Activated T-helper 1 cell treated with anti-CD3 and anti-CD28 coated beads, Interleukin-12 subunit alpha, Interleukin-12 subunit beta, Interleukin-2, Interleukin-4 antibody, amounts not matched to agents 30 ng/mL and 10 ng/mL and 1 ng/mL, durations not matched to agents 14 hours and 24 hours and 36 hours (primary cell): ENCODE results near the gene SPTBN4. TPM values are rescaled to one million over a fixed set of nuclear protein-coding genes. Genes with fewer than 3 reads are reported as not detected.
A peak's percentile ranks its signal among the peaks of the same experiment; 100 is the strongest.

Experiments
- DNase-seq: peaks from one replicate; pipeline ENCODE4 v3.0.0; 2021; ENCODE audit warnings: low spot score
- H3K27ac Mint-ChIP-seq: one replicate; pipeline ENCODE4 v1.8.0; 2021; ENCODE audit warnings: mild to moderate bottlenecking, mixed read lengths
- H3K27me3 Mint-ChIP-seq: one replicate; pipeline ENCODE4 v1.8.0; 2022; ENCODE audit warnings: mild to moderate bottlenecking, moderate library complexity, mixed read lengths; ENCODE audit not compliant: insufficient read depth
- H3K36me3 Mint-ChIP-seq: one replicate; pipeline ENCODE4 v1.8.0; 2021; ENCODE audit warnings: low read depth, mixed read lengths
- H3K4me1 Mint-ChIP-seq: one replicate; pipeline ENCODE4 v1.8.0; 2021; ENCODE audit warnings: low read depth, mixed read lengths
- H3K4me3 Mint-ChIP-seq: one replicate; pipeline ENCODE4 v1.8.0; 2021; ENCODE audit warnings: mild to moderate bottlenecking, moderate library complexity, mixed read lengths
- H3K9me3 Mint-ChIP-seq: one replicate; pipeline ENCODE4 v1.8.0; 2021; ENCODE audit warnings: mixed read lengths
- intact Hi-C: fragments of 100-400 bp; cut with micrococcal nuclease; formaldehyde crosslinking; loops from one replicate; pipeline ENCODE4 v1.15.1; 2024
- total RNA-seq: library from RNA; stranded (reverse); gene quantifications from 2 replicates; pipeline ENCODE4 v1.2.3, GENCODE V29; 2022

SPTBN4 gene
- total RNA-seq, 1 donor from 2014 or later, result 0.21 TPM

DNA sequence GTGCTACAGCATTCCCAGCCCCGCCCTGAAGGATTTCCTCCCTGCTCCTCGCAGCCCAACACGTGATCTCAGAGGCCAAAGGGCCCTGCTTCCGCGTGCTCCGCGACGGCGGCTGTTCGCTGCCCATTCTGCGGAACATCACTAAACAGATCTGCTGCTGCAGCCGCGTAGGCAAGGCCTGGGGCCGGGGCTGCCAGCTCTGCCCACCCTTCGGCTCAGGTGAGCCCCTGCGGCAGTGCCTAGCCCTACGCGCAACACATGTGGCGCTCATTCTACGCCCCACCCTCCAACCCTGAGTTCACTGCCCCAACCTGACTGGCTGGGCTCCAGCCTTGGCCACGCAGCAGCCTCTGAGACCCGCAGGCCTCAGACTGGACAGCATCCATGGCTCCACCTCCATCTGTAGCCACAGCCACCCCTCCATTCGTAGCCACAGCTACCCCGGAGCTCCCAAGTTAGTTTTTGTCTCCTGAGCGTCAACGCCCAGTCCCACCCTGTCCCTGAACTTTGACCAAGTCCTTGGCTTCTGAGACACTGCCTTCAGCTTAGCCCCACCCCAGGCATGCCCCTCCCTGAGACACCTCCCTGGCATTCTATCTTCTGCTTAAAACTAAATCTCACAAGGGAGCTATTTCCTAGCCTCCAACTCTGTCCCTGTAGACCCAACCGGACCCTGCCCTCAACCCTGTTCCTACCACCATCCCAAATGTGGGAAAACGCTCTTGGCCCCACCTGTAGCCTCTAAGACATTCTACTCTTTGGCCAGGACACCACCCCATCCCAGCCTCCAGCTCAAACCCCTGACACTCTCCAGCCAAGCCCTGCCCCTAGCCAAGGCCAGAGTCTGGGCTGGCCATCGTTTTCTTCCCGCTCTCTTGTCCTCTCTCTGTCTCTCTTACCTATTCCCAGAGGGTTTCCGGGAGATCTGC lies 140.8 kb downstream of the SPTBN4 start:
- Mint-ChIP-seq H3K27me3 (no peaks in the 10 kb centered on the region), H3K9me3 (no peaks in the 10 kb centered on the region), H3K4me1 (peaks cover 59% of the 10 kb centered on the region), H3K36me3 (no peaks in the 10 kb centered on the region), H3K27ac (peak overlapping the region; percentile 38), H3K4me3 (peak overlapping the region; percentile 87)
- no peak for DNase-seq
- intact Hi-C loops, result loop anchor here (10.0 kb wide), 1 partner anchor 463 kb away; no protein-coding TSS in a partner anchor

DNA sequence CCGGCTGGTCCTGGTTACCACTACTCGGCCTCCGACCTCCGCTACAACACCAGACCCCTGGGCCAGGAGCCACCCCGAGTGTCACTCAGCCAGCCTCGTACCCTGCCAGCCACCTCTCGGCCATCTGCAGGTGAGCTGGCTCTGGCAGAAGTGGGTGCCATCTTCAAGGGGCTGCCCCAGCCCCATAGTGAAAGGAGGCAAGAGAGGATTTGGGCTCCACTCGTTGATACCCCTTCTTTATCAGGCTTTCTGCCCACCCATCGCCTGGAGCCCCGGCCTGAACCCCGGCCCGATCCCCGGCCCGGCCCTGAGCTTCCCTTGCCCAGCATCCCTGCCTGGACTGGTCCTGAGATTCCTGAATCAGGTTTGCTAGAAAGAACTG lies 141.4 kb downstream of the SPTBN4 start:
- intact Hi-C loops, result loop anchor here (10.0 kb wide), 1 partner anchor 463 kb away; no protein-coding TSS in a partner anchor
- H3K4me1 Mint-ChIP-seq, result peaks cover 56% of the 10 kb centered on the region
- H3K27me3 Mint-ChIP-seq, result no peaks in the 10 kb centered on the region
- H3K27ac Mint-ChIP-seq, result peak overlapping the region; percentile 38
- H3K9me3 Mint-ChIP-seq, result no peaks in the 10 kb centered on the region
- peak overlapping the region; percentile 87 for H3K4me3 Mint-ChIP-seq
- H3K36me3 Mint-ChIP-seq, result no peaks in the 10 kb centered on the region
- no peak for DNase-seq

DNA sequence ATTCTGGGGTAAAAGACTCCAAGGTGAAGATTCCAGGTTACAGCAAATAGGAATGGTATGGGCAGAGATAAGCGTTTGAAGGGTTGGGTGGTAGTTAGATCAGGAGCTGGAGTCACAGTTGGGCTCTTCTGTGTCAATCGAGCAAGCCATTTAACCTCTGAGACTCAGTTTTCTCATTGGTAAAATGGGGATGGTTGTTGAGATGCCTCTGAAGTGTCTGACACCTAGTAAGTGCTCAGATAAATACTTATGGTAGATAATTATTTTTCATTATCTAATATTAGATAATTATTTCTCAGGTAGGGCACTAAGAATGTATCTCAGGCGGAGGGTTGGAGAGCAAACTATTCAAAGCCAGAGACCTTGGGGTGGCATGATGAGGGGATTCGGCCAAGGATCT lies 142.2 kb downstream of the SPTBN4 start:
- peak overlapping the region; percentile 81 for H3K4me3 Mint-ChIP-seq
- H3K36me3 Mint-ChIP-seq, result no peaks in the 10 kb centered on the region
- peaks cover 49% of the 10 kb centered on the region for H3K4me1 Mint-ChIP-seq
- intact Hi-C loops, result loop anchor here (10.0 kb wide), 1 partner anchor 464 kb away; no protein-coding TSS in a partner anchor
- peak overlapping the region; percentile 86 for H3K27ac Mint-ChIP-seq
- DNase-seq, result no peak
- no peaks in the 10 kb centered on the region for H3K27me3 Mint-ChIP-seq
- H3K9me3 Mint-ChIP-seq, result no peaks in the 10 kb centered on the region

DNA sequence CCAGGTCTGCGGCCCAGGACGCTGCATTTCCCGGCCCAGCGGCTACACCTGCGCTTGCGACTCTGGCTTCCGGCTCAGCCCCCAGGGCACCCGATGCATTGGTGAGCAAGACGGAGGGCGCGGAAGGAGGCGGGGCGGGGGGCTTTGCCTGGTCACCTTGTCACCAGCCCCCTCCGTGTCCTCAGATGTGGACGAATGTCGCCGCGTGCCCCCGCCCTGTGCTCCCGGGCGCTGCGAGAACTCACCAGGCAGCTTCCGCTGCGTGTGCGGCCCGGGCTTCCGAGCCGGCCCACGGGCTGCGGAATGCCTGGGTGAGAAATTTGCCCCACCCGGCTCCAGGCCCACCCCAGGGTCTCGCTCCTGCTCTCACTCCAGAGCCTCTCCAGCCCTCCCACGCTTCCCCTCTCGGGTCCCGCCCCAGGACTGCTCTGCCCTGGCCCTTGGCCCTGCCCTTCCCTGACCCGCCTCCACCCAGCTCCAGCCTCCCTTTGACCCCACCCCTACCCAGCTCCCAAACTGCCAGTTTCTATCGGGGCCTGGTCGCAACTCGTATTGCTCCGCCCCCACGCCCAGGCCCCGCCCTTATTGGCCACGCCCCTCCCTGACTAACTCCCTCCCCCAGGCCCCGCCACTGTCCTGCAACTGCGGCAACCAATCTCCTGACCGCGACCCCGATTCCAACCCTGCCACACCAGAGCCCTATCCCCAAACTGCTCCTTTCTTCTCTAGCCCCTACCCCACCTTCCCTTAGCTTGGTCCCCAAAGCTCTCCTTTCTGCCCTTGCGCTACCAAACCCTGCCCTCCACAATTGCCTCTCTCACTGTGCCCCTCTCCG lies 143.0 kb downstream of the SPTBN4 start:
- H3K36me3 Mint-ChIP-seq, result peaks cover 1% of the 10 kb centered on the region
- peak overlapping the region; percentile 86 for H3K27ac Mint-ChIP-seq
- H3K4me1 Mint-ChIP-seq, result peaks cover 44% of the 10 kb centered on the region
- no peaks in the 10 kb centered on the region for H3K27me3 Mint-ChIP-seq
- no peaks in the 10 kb centered on the region for H3K9me3 Mint-ChIP-seq
- intact Hi-C loops, result loop anchor here (5.0 to 10.0 kb wide), 4 partner anchors 322 to 935 kb away; partner anchors contain the start of genes AKT2 and HNRNPUL1
- H3K4me3 Mint-ChIP-seq, result peak overlapping the region; percentile 81
- peak; percentile 86 for DNase-seq

DNA sequence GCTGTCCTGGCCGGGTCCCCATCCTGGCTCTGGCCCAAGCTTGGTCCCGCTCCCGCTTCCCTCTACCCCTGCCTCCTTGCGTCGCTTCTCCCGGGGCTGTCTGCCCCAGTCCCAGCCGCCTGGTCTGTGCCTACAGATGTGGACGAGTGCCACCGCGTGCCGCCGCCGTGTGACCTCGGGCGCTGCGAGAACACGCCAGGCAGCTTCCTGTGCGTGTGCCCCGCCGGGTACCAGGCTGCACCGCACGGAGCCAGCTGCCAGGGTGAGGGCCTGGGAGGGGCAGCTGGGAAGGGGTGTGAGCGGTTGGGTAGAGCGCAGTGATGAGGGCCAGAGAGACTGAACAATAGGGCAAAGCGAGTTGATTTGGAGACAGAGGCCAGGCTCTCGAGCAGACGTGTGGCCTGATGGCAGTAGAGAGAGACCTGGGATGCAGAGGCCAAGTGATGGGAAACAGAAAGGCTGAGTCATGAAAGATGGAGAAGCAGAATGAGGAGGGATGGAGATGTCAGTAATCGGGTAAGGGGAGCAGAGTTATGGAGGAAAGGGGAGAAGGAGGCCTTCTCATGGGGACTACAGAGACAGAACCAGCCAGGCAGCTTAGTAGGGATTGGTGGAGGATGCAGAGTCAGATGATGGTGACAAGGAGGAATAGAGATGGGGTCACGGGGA lies 143.7 kb downstream of the SPTBN4 start:
- H3K27me3 Mint-ChIP-seq, result no peaks in the 10 kb centered on the region
- peak overlapping the region; percentile 81 for H3K4me3 Mint-ChIP-seq

DNA sequence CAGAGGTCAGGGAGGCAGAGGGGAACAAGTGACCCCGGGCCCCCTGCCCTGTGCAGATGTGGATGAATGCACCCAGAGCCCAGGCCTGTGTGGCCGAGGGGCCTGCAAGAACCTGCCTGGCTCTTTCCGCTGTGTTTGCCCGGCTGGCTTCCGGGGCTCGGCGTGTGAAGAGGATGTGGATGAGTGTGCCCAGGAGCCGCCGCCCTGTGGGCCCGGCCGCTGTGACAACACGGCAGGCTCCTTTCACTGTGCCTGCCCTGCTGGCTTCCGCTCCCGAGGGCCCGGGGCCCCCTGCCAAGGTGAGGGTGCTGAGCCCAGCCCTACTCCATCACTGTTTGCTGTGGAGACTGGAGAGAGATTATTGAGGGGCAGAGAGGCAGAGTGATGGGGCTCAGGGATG lies 144.3 kb downstream of the SPTBN4 start:
- Mint-ChIP-seq H3K9me3 (no peaks in the 10 kb centered on the region), H3K4me1 (peaks cover 47% of the 10 kb centered on the region), H3K36me3 (peaks cover 7% of the 10 kb centered on the region), H3K27ac (peak overlapping the region; percentile 52), H3K27me3 (no peaks in the 10 kb centered on the region), H3K4me3 (peak overlapping the region; percentile 81)
- intact Hi-C loops, result loop anchor here (5.0 to 10.0 kb wide), 3 partner anchors 324 to 934 kb away; partner anchors contain the start of genes AKT2 and HNRNPUL1
- no peak for DNase-seq

More for the DNA sequence above, 143.7 kb downstream of the SPTBN4 start:
- Mint-ChIP-seq H3K36me3 (peaks cover 2% of the 10 kb centered on the region), H3K4me1 (peaks cover 46% of the 10 kb centered on the region), H3K27ac (peak overlapping the region; percentile 86), H3K9me3 (no peaks in the 10 kb centered on the region)
- DNase-seq, result no peak
- intact Hi-C loops, result loop anchor here (5.0 to 10.0 kb wide), 3 partner anchors 323 to 934 kb away; partner anchors contain the start of genes AKT2 and HNRNPUL1

DNA sequence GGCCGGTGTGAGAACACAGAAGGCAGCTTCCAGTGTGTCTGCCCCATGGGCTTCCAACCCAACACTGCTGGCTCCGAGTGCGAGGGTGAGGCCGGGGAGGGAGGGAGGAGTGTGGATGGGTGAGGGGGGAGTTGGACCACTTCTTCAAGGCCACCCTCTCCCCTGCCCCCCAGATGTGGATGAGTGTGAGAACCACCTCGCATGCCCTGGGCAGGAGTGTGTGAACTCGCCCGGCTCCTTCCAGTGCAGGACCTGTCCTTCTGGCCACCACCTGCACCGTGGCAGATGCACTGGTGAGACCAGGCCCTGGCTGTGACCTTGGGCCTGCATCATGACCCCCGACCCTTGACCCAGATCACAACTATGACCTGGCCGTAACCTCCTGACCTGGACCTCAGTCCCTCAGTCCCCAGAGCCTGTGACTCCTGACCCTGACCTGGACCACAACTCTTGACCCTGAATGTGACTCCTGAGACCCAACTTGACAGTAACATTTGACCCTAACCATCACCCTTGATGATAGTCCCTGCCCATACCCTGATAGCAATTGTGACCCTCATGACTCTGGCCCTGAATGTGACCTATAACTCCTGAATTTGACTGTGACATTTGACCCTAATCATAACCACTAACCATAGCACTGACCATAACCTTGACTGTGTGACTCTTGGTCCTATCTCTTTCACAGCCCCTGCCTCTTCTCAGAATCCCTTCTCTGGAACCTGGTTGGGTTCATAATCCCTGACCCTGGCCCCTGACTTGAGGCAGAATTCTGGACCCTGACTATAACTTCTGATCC lies 145.3 kb downstream of the SPTBN4 start:
- H3K36me3 Mint-ChIP-seq, result peaks cover 10% of the 10 kb centered on the region
- no peak overlapping the region for H3K27ac Mint-ChIP-seq

DNA sequence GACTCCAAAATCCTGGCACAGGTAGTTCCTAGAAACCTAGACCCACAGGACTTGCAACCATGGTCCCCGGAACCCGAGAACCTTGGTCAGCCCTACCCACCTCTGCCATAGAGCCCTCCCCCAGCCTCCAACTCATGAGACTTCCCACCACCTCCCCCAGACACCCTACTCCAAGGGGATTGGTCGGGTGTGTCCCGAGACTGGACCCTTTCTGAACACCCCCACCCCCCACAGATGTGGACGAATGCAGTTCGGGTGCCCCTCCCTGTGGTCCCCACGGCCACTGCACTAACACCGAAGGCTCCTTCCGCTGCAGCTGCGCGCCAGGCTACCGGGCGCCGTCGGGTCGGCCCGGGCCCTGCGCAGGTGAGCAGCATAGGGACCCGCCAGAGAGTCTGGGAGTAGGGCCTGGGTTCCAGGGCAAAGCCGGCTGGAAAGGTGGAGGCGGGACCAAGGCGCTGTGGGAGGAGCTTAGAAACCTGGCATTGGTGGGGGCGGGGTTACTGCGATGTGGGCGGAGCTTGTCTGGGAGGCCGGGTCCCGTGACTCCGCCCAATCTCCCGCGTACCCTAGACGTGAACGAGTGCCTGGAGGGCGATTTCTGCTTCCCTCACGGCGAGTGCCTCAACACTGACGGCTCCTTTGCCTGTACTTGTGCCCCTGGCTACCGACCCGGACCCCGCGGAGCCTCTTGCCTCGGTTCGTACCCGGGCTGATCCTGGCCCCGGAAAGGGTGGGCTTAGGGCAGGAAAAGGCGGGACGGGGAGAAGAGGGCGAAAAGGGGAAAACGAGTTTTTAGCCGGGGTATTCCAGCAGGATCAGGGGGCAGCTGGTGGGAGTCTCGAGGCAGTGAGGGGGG lies 146.3 kb downstream of the SPTBN4 start:
- intact Hi-C loops, result loop anchor here (1.0 to 10.0 kb wide), 4 partner anchors 185 to 932 kb away; partner anchors contain the start of genes AKT2 and HNRNPUL1
- Mint-ChIP-seq H3K36me3 (peaks cover 14% of the 10 kb centered on the region), H3K27ac (peak overlapping the region; percentile 100), H3K9me3 (no peaks in the 10 kb centered on the region), H3K4me3 (peak overlapping the region; percentile 97), H3K4me1 (peaks cover 44% of the 10 kb centered on the region), H3K27me3 (no peaks in the 10 kb centered on the region)
- DNase-seq, result peak; percentile 69

More for the DNA sequence above, 145.3 kb downstream of the SPTBN4 start:
- Mint-ChIP-seq H3K4me3 (peak overlapping the region; percentile 97), H3K4me1 (peaks cover 46% of the 10 kb centered on the region), H3K27me3 (no peaks in the 10 kb centered on the region), H3K9me3 (no peaks in the 10 kb centered on the region)
- intact Hi-C loops, result loop anchor here (5.0 to 10.0 kb wide), 3 partner anchors 325 to 933 kb away; partner anchors contain the start of genes AKT2 and HNRNPUL1
- no peak for DNase-seq

DNA sequence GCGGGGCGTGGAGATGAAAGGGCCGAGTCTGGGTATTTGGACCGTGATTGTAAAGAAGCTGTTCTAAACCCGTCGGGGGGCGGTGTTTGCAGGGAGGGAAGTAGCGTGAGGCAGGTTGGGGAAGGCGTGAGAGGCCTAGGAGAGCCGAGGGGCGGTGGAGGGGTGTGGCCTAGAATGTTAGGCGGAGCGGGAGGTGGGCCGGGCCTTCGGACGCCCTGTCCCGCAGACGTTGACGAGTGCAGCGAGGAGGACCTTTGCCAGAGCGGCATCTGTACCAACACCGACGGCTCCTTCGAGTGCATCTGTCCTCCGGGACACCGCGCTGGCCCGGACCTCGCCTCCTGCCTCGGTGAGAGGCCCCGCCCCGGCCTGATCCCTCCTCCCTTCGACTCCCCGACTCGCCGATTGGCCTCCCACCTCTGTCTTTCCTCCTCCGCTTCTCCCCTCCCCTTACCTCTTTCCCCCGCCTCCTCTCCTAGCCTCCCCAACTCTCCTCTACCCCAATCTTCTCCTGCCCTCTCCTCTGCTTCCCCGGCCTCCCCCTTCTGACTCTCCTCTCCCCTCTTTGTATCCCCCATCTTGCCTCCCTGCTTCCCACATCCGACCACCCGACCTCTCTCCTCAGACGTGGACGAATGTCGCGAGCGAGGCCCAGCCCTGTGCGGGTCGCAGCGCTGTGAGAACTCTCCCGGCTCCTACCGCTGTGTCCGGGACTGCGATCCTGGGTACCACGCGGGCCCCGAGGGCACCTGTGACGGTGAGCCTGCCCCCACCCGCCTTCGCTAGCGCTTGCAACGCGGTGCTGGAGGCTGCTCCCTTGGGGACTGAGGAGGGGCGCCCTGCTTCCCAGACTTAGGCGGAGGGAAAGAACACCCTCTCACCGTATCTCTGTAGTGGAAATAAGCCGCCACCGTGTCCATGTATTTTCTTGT lies 147.2 kb downstream of the SPTBN4 start:
- Mint-ChIP-seq H3K9me3 (no peaks in the 10 kb centered on the region), H3K4me1 (peaks cover 44% of the 10 kb centered on the region), H3K4me3 (peak overlapping the region; percentile 97), H3K36me3 (peaks cover 14% of the 10 kb centered on the region), H3K27me3 (no peaks in the 10 kb centered on the region), H3K27ac (peak overlapping the region; percentile 100)
- DNase-seq, result peak; percentile 82
- intact Hi-C loops, result loop anchor here (1.0 to 10.0 kb wide), 9 partner anchors 9 to 931 kb away; partner anchors contain the start of genes AKT2, C19orf47, HNRNPUL1 and NUMBL
